Naive thymus-derived CD8-positive, alpha-beta T cell (primary cell): ENCODE measurements around the gene CFAP221. TPM values are rescaled to one million over a fixed set of nuclear protein-coding genes. Genes with fewer than 3 reads are reported as not detected.
"Not testable (repeated sequence)": the region's sequence is repeated elsewhere in the genome, so short reads cannot be mapped to it uniquely, and the experiment has no call there.

Experiments used
- ATAC-seq, 2 donors: fragments of 150-1000 bp; cut with Tn5 transposase in 1 of 2; sonication (Bioruptor Pico), chemical (Tn5 transposase) in 1 of 2; 1 replicate in 1 of 2; 2 replicates in 1 of 2; pipeline ENCODE4 v1.10.0; 2021; ENCODE audit warnings: mild to moderate bottlenecking in 2 of 2, moderate library complexity in 2 of 2
- POLR2A ChIA-PET: fragments of 350-600 bp; sonication (Branson Sonifier 250); formaldehyde crosslinking; loops from one replicate; lab custom pipeline; 2021; ENCODE audit warnings: antibody characterized with exemption; lab: Charles Lee
- DNase-seq, 10 donors: peaks; one replicate each; pipeline versions ENCODE4 v3.0.0 to v3.0.0-alpha.2; 2020 to 2022
- H3K27ac Mint-ChIP-seq, 10 donors: one replicate each; pipeline ENCODE4 v1.8.0; 2020 to 2022; ENCODE audit warnings: mild to moderate bottlenecking in 10 of 10, mixed read lengths in 10 of 10, moderate library complexity in 4 of 10, inconsistent platforms in 1 of 10
- H3K27me3 Mint-ChIP-seq, 5 donors: one replicate each; pipeline ENCODE4 v1.8.0; 2021 to 2022; ENCODE audit warnings: mixed read lengths in 5 of 5
- H3K36me3 Mint-ChIP-seq, 3 donors: one replicate each; pipeline ENCODE4 v1.8.0; 2020 to 2022; ENCODE audit warnings: mixed read lengths in 3 of 3, mild to moderate bottlenecking in 2 of 3, inconsistent platforms in 1 of 3
- H3K4me1 Mint-ChIP-seq, 4 donors: one replicate each; pipeline ENCODE4 v1.8.0; 2021 to 2022; ENCODE audit warnings: mixed read lengths in 4 of 4
- H3K4me3 Mint-ChIP-seq, 10 donors: one replicate each; pipeline ENCODE4 v1.8.0; 2020 to 2022; ENCODE audit warnings: mild to moderate bottlenecking in 10 of 10, mixed read lengths in 10 of 10, moderate library complexity in 6 of 10, inconsistent platforms in 1 of 10
- H3K9me3 Mint-ChIP-seq, 9 donors: one replicate each; pipeline ENCODE4 v1.8.0; 2020 to 2022; ENCODE audit warnings: mixed read lengths in 9 of 9, mild to moderate bottlenecking in 3 of 9, inconsistent platforms in 1 of 9, moderate library complexity in 1 of 9
- polyA plus RNA-seq, 3 donors: library from polyadenylated mRNA; unstranded; fragments of 300-500 nt; fragmentation: Illumina TruSeq; gene quantifications; one replicate each; pipeline ENCODE4 v1.2.3, GENCODE V29; 2021
- total RNA-seq, 8 experiments: library from RNA in 2 of 8; stranded (reverse) in 2 of 8; gene quantifications; one replicate each; pipeline ENCODE4 v1.2.3 and lab custom pipeline; 2021 to 2026

The CFAP221 gene
- total and polyA plus RNA-seq, 5 experiments from 2014 or later: not detected

DNA sequence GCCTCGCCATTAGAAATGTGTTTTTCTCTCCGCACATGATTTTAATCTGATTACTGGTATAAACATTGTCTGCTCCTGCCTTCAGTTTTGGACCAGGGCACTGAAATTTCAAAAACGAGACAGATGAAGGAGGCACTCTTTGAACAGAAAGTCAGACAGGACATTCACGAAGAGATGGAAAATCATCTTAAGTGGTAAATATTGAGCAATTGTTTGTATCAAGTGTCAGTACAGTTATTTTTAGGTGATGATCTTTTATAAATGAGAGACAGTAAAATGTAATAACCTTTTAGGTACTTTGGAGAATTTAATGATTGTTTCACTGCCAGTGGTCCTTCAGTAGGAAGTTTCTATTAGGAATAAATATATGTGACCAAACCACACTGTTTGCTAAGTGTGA, 60.8 kb downstream of the CFAP221 start:
- ATAC-seq: no peak

DNA sequence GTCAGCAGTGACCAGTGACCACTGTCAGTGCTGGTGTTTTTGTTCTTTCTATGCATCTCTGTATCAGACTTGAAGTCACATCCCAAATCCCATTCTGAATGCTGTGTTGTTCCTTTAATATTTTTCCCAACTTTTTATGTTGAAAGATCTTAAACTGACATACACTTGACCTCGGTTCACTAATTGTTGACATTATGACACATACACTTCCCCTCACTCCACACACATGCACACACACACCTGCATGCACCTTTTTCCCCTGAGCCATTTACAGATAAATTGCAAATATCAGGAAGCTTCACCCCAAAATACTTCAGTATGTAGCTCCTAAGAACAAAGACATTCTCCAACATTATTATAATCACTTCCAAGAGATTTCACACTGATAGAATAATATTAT, 62.4 kb downstream of the CFAP221 start:
- Mint-ChIP-seq H3K4me3 (no peak overlapping the region), H3K27me3 (peaks cover 6 to 66% (median 27%) of the 10 kb centered on the region in 5 donors)

More for the DNA sequence above, 60.8 kb downstream of the CFAP221 start:
- H3K27ac Mint-ChIP-seq: no peak overlapping the region
- POLR2A ChIA-PET: no interaction called here
- H3K4me1 Mint-ChIP-seq: peaks cover 0 to 2% (median 0%) of the 10 kb centered on the region in 4 donors
- H3K4me3 Mint-ChIP-seq: no peak overlapping the region
- peaks cover 0 to under 1% (median 0%) of the 10 kb centered on the region in 9 donors for H3K9me3 Mint-ChIP-seq
- H3K36me3 Mint-ChIP-seq: no peaks in the 10 kb centered on the region
- no peak for DNase-seq
- peaks cover 6 to 56% (median 23%) of the 10 kb centered on the region in 5 donors for H3K27me3 Mint-ChIP-seq

DNA sequence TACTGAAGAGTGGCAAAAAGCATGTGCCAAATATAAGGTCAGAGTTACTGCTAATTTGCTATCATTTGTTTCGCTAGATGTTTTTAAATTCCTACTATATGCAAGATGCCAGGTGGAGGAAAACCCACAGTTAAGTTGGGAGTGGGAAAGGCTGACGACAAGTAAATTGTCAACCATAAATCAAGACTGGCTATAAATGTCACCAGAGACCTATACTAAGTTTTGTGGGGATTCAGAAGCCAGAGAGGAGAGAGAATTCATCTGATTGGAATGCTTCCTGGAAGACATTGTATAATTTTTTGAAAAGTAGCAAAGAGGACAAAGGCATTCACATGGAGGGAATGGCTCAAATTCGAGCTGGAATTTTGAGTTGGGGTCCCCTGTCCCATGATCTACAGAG, 64.3 kb downstream of the CFAP221 start:
- ATAC-seq (no peak), DNase-seq (no peak)
- Mint-ChIP-seq H3K36me3 (peaks cover under 1 to 3% (median 2%) of the 10 kb centered on the region in 3 donors), H3K4me1 (peaks cover 0 to 2% (median 0%) of the 10 kb centered on the region in 4 donors), H3K27ac (no peak overlapping the region), H3K9me3 (peaks cover 0 to 19% (median 11%) of the 10 kb centered on the region in 9 donors), H3K27me3 (peaks cover 8 to 66% (median 31%) of the 10 kb centered on the region in 5 donors), H3K4me3 (no peak overlapping the region)
- POLR2A ChIA-PET: no interaction called here

More for the DNA sequence above, 62.4 kb downstream of the CFAP221 start:
- Mint-ChIP-seq H3K27ac (no peak overlapping the region), H3K9me3 (peaks cover 0 to 5% (median 0%) of the 10 kb centered on the region in 9 donors), H3K36me3 (no peaks in the 10 kb centered on the region), H3K4me1 (peaks cover 0 to 2% (median 0%) of the 10 kb centered on the region in 4 donors)
- no peak for ATAC-seq
- POLR2A ChIA-PET: no interaction called here
- no peak for DNase-seq

DNA sequence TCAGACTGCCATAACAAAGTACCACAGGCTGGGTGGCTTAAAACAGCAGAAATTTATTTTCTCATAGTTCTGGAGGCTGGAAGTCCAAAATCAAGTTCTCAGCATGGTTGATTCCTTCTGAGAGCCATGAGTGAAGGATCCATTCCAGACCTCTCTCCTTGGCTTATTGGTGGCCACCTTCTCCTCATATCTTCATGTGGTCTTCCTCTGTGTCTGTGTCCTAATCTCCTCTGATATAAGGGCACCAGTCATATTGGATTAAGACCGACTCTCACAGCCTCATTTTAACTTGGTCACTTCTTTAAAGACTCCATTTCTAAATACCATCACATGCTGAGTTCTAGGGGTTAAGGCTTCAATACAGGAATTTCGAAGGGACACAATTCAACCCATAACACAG, 65.1 kb downstream of the CFAP221 start:
- no peak for ATAC-seq
- Mint-ChIP-seq H3K4me3 (no peak overlapping the region), H3K27me3 (peaks cover 8 to 64% (median 31%) of the 10 kb centered on the region in 5 donors), H3K36me3 (peaks cover 2 to 9% (median 3%) of the 10 kb centered on the region in 3 donors), H3K9me3 (peaks cover 7 to 27% (median 18%) of the 10 kb centered on the region in 9 donors), H3K27ac (no peak overlapping the region), H3K4me1 (peaks cover 0 to 2% (median 0%) of the 10 kb centered on the region in 4 donors)
- DNase-seq: no peak
- POLR2A ChIA-PET: no interaction called here

DNA sequence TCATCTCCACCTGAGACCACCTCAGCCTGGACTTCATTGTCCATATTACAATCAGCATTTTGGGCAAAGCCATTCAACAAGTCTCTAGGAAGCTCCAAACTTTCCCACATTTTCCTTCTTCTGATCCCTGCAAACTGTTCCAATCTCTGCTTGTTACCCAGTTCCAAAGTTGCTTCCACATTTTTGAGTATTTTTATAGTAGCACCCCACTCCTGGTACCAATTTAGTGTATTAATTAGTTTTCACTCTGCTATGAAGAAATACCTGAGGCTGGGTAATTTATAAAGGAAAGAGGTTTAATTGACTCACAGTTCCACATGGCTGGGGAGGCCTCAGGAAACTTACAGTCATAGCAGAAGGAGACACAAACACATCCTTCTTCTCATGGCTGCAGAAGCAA, 69.9 kb downstream of the CFAP221 start:
- H3K4me3 Mint-ChIP-seq, DNase-seq, H3K4me1 Mint-ChIP-seq, H3K27ac Mint-ChIP-seq, POLR2A ChIA-PET, ATAC-seq: not testable (repeated sequence)
- Mint-ChIP-seq H3K27me3 (peaks cover 17 to 45% (median 40%) of the 10 kb centered on the region in 5 donors), H3K9me3 (peaks cover 21 to 52% (median 37%) of the 10 kb centered on the region in 9 donors), H3K36me3 (peaks cover 5 to 32% (median 7%) of the 10 kb centered on the region in 3 donors)

DNA sequence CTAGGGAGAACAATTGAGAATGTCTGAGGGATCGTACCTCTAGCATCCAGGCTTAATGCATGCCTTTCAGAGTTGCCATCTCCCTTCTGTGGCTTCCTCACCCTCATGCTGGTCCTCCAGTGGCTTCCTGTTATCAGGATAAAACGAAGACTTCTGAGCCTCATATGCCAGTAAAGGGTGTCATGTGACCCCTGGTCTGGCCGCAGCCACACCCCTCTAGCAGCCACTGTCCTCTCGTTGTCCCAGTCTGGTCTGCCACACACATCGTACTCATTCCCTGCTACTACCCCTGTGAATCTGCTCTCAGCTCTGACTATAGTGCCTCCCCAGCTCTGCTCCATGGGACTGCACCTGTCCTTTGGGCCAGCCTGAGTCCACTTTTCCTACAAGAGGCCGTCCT, 72.2 kb downstream of the CFAP221 start:
- peaks cover 5 to 32% (median 7%) of the 10 kb centered on the region in 3 donors for H3K36me3 Mint-ChIP-seq
- DNase-seq (no peak), ATAC-seq (no peak)
- POLR2A ChIA-PET: no interaction called here
- H3K9me3 Mint-ChIP-seq: peaks cover 21 to 49% (median 37%) of the 10 kb centered on the region in 9 donors
- peaks cover 20 to 46% (median 36%) of the 10 kb centered on the region in 5 donors for H3K27me3 Mint-ChIP-seq
- H3K4me3 Mint-ChIP-seq: no peak overlapping the region
- no peaks in the 10 kb centered on the region for H3K4me1 Mint-ChIP-seq
- no peak overlapping the region for H3K27ac Mint-ChIP-seq

DNA sequence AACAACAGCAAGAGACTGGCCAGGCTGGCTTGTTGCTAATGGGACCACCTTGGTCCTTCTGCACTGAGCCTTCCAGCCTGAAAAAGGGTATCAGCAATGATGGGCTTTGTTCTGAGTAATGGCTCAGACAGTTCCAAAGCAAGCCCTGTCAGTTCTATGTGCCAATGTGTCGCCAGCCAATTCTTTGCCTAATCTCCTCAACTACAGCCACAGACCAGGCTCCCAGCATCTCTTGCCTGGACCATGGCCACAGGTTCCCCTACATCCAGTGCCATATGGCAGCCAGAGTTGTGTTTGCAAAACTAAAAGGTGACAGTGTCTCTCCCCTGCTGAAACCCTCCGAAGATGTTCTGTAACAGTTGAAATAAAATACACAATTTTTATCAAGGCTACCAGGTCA, 73.2 kb downstream of the CFAP221 start:
- no peaks in the 10 kb centered on the region for H3K4me1 Mint-ChIP-seq
- ATAC-seq (no peak), DNase-seq (no peak)
- peaks cover 21 to 42% (median 30%) of the 10 kb centered on the region in 9 donors for H3K9me3 Mint-ChIP-seq
- no peak overlapping the region for H3K27ac Mint-ChIP-seq
- POLR2A ChIA-PET: no interaction called here
- peaks cover 3 to 32% (median 6%) of the 10 kb centered on the region in 3 donors for H3K36me3 Mint-ChIP-seq
- peaks cover 18 to 47% (median 31%) of the 10 kb centered on the region in 5 donors for H3K27me3 Mint-ChIP-seq
- H3K4me3 Mint-ChIP-seq: no peak overlapping the region

DNA sequence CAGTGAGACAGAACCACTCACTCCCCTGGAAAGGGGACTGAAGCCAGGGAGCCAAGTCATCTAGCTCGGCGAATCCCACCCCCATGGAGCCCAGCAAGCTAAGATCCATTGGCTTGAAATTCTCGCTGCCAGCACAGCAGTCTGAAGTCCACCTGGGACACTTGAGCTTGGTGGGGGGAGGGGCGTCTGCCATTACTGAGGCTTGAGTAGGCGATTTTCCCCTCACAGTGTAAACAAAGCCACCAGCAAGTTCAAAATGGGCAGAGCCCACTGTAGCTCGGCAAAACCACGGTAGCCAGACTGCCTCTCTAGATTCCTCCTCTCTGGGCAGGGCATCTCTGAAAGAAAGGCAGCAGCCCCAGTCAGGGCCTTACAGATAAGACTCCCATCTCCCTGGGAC, 74.5 kb downstream of the CFAP221 start:
- H3K4me3 Mint-ChIP-seq, POLR2A ChIA-PET, DNase-seq, ATAC-seq, H3K27ac Mint-ChIP-seq, H3K4me1 Mint-ChIP-seq: not testable (repeated sequence)
- H3K36me3 Mint-ChIP-seq: peaks cover 3 to 29% (median 5%) of the 10 kb centered on the region in 3 donors
- peaks cover 18 to 35% (median 25%) of the 10 kb centered on the region in 9 donors for H3K9me3 Mint-ChIP-seq
- H3K27me3 Mint-ChIP-seq: peaks cover 18 to 47% (median 28%) of the 10 kb centered on the region in 5 donors

DNA sequence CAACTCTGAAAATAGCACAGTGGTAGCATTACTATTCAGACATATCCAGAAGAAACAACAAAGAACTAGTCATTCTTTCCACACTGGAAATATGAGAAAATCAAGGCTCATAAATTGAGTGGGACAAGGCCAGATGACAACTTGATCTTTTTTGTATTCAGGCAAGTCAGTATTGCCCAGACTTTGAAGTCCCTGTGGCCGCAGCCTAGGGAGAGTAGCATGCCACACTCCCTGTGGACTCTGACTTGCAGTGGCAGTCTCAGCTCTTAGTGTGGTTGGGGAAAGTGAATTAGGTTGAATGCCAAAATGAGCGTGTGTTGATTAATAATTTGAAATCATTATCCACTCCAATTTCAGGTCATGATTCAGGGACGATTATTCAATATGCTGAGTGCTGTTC, 81.0 kb downstream of the CFAP221 start:
- Mint-ChIP-seq H3K4me3 (no peak overlapping the region), H3K36me3 (no peaks in the 10 kb centered on the region), H3K27me3 (peaks cover 3 to 34% (median 8%) of the 10 kb centered on the region in 5 donors), H3K9me3 (peaks cover 0 to 11% (median 2%) of the 10 kb centered on the region in 9 donors), H3K4me1 (no peaks in the 10 kb centered on the region), H3K27ac (no peak overlapping the region)
- ATAC-seq: no peak
- DNase-seq: no peak
- POLR2A ChIA-PET: no interaction called here

DNA sequence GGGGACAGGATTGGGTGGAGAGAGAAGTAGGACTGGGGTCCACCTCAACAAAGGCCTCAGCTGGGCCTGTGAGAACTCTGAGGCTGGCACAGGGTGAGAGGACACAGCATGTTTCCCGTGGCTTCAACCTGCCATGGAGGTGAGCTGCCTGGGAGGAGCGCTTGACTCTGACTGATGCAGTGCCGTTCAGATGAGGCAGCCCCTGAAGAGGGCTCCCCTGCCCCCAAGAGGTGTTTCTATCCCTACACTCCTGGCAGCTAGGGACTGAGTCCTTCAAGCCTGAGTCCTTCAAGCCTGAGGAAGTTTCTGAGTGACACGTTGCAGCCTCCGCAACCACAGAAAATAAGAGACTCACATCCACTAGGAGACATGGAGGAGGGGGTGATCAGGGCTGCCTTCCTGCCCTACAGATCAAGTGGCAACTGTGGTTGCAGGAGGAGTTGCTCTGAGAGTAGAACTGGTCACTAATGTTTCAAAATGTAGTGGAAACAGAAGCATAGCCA, 85.1 kb downstream of the CFAP221 start:
- no peaks in the 10 kb centered on the region for H3K4me1 Mint-ChIP-seq
- peaks cover 0 to 11% (median 0%) of the 10 kb centered on the region in 9 donors for H3K9me3 Mint-ChIP-seq
- ATAC-seq: no peak
- H3K36me3 Mint-ChIP-seq: peaks cover 0 to 5% (median 3%) of the 10 kb centered on the region in 3 donors
- H3K4me3 Mint-ChIP-seq: no peak overlapping the region
- POLR2A ChIA-PET: no interaction called here
- no peak overlapping the region for H3K27ac Mint-ChIP-seq
- no peak for DNase-seq
- peaks cover 6 to 30% (median 11%) of the 10 kb centered on the region in 5 donors for H3K27me3 Mint-ChIP-seq

DNA sequence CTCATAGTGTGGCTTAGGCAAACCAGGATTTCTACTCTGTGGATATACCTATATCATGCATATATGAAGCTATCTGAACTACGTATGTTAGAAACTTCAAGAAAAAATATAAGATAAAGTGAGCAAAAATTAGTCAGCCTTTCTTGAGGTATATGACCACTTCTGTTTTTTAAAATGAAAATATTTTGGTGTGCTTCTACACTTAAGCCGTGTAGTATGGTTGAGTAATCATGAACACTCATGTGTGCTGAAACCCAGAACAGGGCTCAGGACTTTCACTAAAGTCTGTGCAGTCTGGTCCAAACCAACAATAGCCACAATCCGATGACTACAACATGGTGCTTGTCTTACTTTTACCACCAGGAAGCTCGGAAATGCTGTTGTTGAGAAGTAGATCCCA, 85.9 kb downstream of the CFAP221 start:
- H3K9me3 Mint-ChIP-seq: peaks cover 0 to 11% (median 3%) of the 10 kb centered on the region in 9 donors
- peaks cover 0 to 5% (median 3%) of the 10 kb centered on the region in 3 donors for H3K36me3 Mint-ChIP-seq
- H3K4me1 Mint-ChIP-seq: no peaks in the 10 kb centered on the region
- peaks cover 6 to 30% (median 11%) of the 10 kb centered on the region in 5 donors for H3K27me3 Mint-ChIP-seq
- no peak for DNase-seq
- POLR2A ChIA-PET: no interaction called here
- ATAC-seq: no peak
- no peak overlapping the region for H3K4me3 Mint-ChIP-seq
- no peak overlapping the region for H3K27ac Mint-ChIP-seq

DNA sequence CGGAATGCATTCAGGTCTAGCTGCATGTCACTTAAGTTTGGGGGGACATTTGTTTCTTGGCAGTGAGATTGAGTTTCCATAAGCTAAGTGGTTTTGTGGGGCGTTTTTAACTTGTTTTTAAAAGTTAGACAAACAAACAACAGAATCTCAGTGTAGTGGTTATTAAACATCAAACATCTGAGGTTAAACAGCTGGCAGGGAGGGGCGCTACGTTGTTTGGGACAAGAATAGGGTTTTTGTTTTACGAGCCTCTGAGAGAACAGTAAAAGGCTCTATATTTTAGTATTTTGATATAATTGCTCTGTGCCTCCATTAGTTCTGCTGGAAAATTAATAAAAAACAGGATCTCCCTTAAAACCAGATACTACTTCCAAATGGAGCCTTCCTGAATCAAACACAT, 93.1 kb downstream of the CFAP221 start:
- H3K36me3 Mint-ChIP-seq: peaks cover 0 to 3% (median under 1%) of the 10 kb centered on the region in 3 donors
- peaks cover 1 to 5% (median 4%) of the 10 kb centered on the region in 4 donors for H3K4me1 Mint-ChIP-seq
- ATAC-seq (no peak), DNase-seq (no peak)
- POLR2A ChIA-PET: no interaction called here
- H3K9me3 Mint-ChIP-seq: peaks cover 0 to 6% (median 0%) of the 10 kb centered on the region in 9 donors
- peaks cover 0 to 8% (median 4%) of the 10 kb centered on the region in 5 donors for H3K27me3 Mint-ChIP-seq
- no peak overlapping the region for H3K27ac Mint-ChIP-seq
- H3K4me3 Mint-ChIP-seq: no peak overlapping the region

DNA sequence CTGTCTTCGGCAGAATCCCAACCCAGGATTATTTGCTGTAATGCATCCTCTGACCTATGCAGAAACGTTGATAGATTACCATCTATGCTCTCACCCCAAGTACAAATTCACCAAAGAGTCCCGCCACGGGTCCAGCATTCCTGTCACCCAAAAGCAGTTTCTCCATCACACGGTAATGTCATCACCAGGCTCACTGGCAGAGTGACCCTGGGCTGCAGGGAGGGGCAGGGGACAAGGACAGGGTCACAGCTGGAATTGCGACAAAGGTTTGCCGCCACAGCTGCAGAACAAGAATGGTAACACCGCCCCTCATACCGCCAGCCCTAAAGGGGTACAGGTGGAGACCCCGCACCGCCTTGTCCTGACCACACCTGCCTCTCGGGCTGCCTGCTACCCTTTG, 94.0 kb downstream of the CFAP221 start:
- Mint-ChIP-seq H3K4me1 (peaks cover 1 to 5% (median 4%) of the 10 kb centered on the region in 4 donors), H3K36me3 (no peaks in the 10 kb centered on the region), H3K9me3 (peaks cover 0 to 6% (median 0%) of the 10 kb centered on the region in 9 donors), H3K4me3 (no peak overlapping the region), H3K27ac (no peak overlapping the region), H3K27me3 (peaks cover 0 to 8% (median 4%) of the 10 kb centered on the region in 5 donors)
- DNase-seq (no peak), ATAC-seq (no peak)
- POLR2A ChIA-PET: no interaction called here
